DOHH2 (cell line): ENCODE results near the gene IFRD2.

ENCODE experiments used
- H3F3A ChIP-seq: fragments of 200-600 bp; sonication (generic), shearing (Covaris generic); 2 replicates; pipeline ENCODE4 v1.6.0; 2016; ENCODE audit warnings: antibody characterized with exemption, mild to moderate bottlenecking; ENCODE audit not compliant: control insufficient read depth, insufficient read depth
- H3K27ac ChIP-seq: fragments of 200-600 bp; sonication (generic); 2 replicates; pipeline ENCODE4 v1.5.1; 2014; ENCODE audit warnings: low read depth, mild to moderate bottlenecking, low read length, moderate library complexity
- H3K27me3 ChIP-seq: fragments of 200-600 bp; sonication (generic); 2 replicates; pipeline ENCODE4 v1.6.1; 2014; ENCODE audit warnings: mild to moderate bottlenecking, low read length, mixed read lengths; ENCODE audit not compliant: control insufficient read depth
- H3K36me3 ChIP-seq: fragments of 200-600 bp; sonication (generic); 2 replicates; pipeline ENCODE4 v1.6.1; 2014; ENCODE audit warnings: mild to moderate bottlenecking, low read length, moderate library complexity, mixed read lengths; ENCODE audit not compliant: control insufficient read depth
- H3K4me1 ChIP-seq: fragments of 200-600 bp; sonication (generic); 2 replicates; pipeline ENCODE4 v1.6.1; 2014; ENCODE audit warnings: mild to moderate bottlenecking, low read length, mixed read lengths; ENCODE audit not compliant: control insufficient read depth
- H3K4me2 ChIP-seq: fragments of 200-600 bp; sonication (generic); 2 replicates; pipeline ENCODE4 v1.6.0; 2014; ENCODE audit warnings: mild to moderate bottlenecking, low read length, moderate library complexity
- H3K4me3 ChIP-seq: fragments of 200-600 bp; sonication (generic); 2 replicates; pipeline ENCODE4 v1.5.1; 2014; ENCODE audit warnings: mild to moderate bottlenecking, low read length, mixed read lengths
- H3K79me2 ChIP-seq: fragments of 200-600 bp; sonication (generic); 2 replicates; pipeline ENCODE4 v1.6.1; 2014; ENCODE audit warnings: mild to moderate bottlenecking, low read length, mixed read lengths; ENCODE audit not compliant: control insufficient read depth
- H3K9me2 ChIP-seq: fragments of 200-600 bp; sonication (generic); replicated peaks from 2 replicates; pipeline ENCODE4 v1.6.1; 2014; ENCODE audit warnings: mild to moderate bottlenecking, low read length, mixed read lengths; ENCODE audit not compliant: control insufficient read depth
- H3K9me3 ChIP-seq: fragments of 200-600 bp; sonication (generic); 2 replicates; pipeline ENCODE4 v1.6.1; 2014; ENCODE audit warnings: antibody characterized with exemption, low read length, mixed read lengths; ENCODE audit not compliant: control insufficient read depth, insufficient read depth
- H4K20me1 ChIP-seq: fragments of 200-600 bp; sonication (generic); 2 replicates; pipeline ENCODE4 v1.6.0; 2014; ENCODE audit warnings: low read depth, mild to moderate bottlenecking, antibody characterized with exemption, low read length, moderate library complexity; ENCODE audit not compliant: control insufficient read depth, insufficient read depth
- CTCF ChIP-seq: fragments of 200-600 bp; sonication (generic); IDR thresholded peaks from one replicate; pipeline ENCODE4 v1.5.1; 2014; ENCODE audit warnings: antibody characterized with exemption, mild to moderate bottlenecking, low read depth, low read length; ENCODE audit not compliant: poor library complexity, severe bottlenecking
- EZH2phosphoT487 ChIP-seq: fragments of 200-600 bp; sonication (generic); IDR thresholded peaks from 2 replicates; pipeline ENCODE4 v1.6.1; 2017; ENCODE audit warnings: borderline replicate concordance, mild to moderate bottlenecking, antibody characterized with exemption, low read length, moderate library complexity, mixed read lengths

Gene IFRD2

GRCh38 chr3:50249457-50249856, 42.8 kb downstream of the IFRD2 start:
- peaks cover 2% of the 10 kb centered on the region; the same call in 1 of the 2 replicates for H3F3A ChIP-seq
- no peaks in the 10 kb centered on the region for H3K9me2 ChIP-seq
- H3K27ac ChIP-seq: no peak overlapping the region
- peaks cover 21% of the 10 kb centered on the region; the same call in 1 of the 2 replicates for H4K20me1 ChIP-seq
- TF ChIP-seq CTCF (no peak), EZH2phosphoT487 (no peak)
- H3K4me1 ChIP-seq: peaks cover 32% of the 10 kb centered on the region
- H3K9me3 ChIP-seq: no peaks in the 10 kb centered on the region
- H3K4me2 ChIP-seq: no peak overlapping the region
- peaks cover 72% of the 10 kb centered on the region for H3K79me2 ChIP-seq
- no peak overlapping the region for H3K4me3 ChIP-seq
- peaks cover 42% of the 10 kb centered on the region for H3K36me3 ChIP-seq
- H3K27me3 ChIP-seq: no peaks in the 10 kb centered on the region

- Histone ChIP-seq H3F3A (peaks cover 10% of the 10 kb centered on the region; the same call in 1 of the 2 replicates), H3K27me3 (no peaks in the 10 kb centered on the region), H3K27ac (no peak overlapping the region), H3K4me1 (peaks cover 33% of the 10 kb centered on the region), H3K4me3 (no peak overlapping the region), H3K79me2 (peaks cover 78% of the 10 kb centered on the region), H3K9me3 (no peaks in the 10 kb centered on the region), H3K9me2 (no peaks in the 10 kb centered on the region), H4K20me1 (peaks cover 21% of the 10 kb centered on the region; the same call in 1 of the 2 replicates), H3K36me3 (peaks cover 36% of the 10 kb centered on the region), H3K4me2 (no peak overlapping the region)
- TF ChIP-seq CTCF (no peak), EZH2phosphoT487 (no peak)
Observed at GRCh38 chr3:50248387-50248786, 43.8 kb downstream of the IFRD2 start.

GRCh38 chr3:50246517-50246954, 45.7 kb downstream of the IFRD2 start:
- H4K20me1 ChIP-seq: peaks cover 27% of the 10 kb centered on the region; the same call in 1 of the 2 replicates
- peaks cover 19% of the 10 kb centered on the region for H3F3A ChIP-seq
- TF ChIP-seq EZH2phosphoT487 (no peak), CTCF (peak; percentile 53)
- peaks cover 93% of the 10 kb centered on the region for H3K79me2 ChIP-seq
- H3K4me3 ChIP-seq: peak overlapping the region; percentile 67
- H3K9me3 ChIP-seq: no peaks in the 10 kb centered on the region
- H3K9me2 ChIP-seq: no peaks in the 10 kb centered on the region
- H3K4me2 ChIP-seq: peak overlapping the region; percentile 79
- peaks cover 37% of the 10 kb centered on the region for H3K36me3 ChIP-seq
- 0 out of 2 replicates have a peak overlapping the region, but pooled peaks have one; percentile 39 for H3K27ac ChIP-seq
- H3K4me1 ChIP-seq: peaks cover 52% of the 10 kb centered on the region
- H3K27me3 ChIP-seq: no peaks in the 10 kb centered on the region
